K562 (cell line): ENCODE data around the gene TGM1. TPM values are rescaled to one million over a fixed set of nuclear protein-coding genes. Genes with fewer than 3 reads are reported as not detected.
A peak's percentile ranks its signal among the peaks of the same experiment; 100 is the strongest.

Source experiments
- GABPB1 ChIP-seq: sonication (generic); formaldehyde crosslinking; IDR thresholded peaks from 2 replicates; pipeline ENCODE4 v1.8.0; 2022; ENCODE audit warnings: mild to moderate bottlenecking, missing genetic modification reagents
- HLTF ChIP-seq: fragments of 450-650 bp; IDR thresholded peaks from 2 replicates; pipeline ENCODE4 v1.6.1; 2016
- HSF4 ChIP-seq: fragments of 250-450 bp; sonication (Bioruptor Pico); IDR thresholded peaks from 2 replicates; pipeline ENCODE4 v2.1.2; 2022; ENCODE audit warnings: mild to moderate bottlenecking, moderate library complexity, borderline replicate concordance
- MYC ChIP-seq, 2 experiments: fragments of 250-450 bp in 1 of 2; sonication (Bioruptor Pico) in 1 of 2; IDR thresholded peaks; 2 replicates each; pipeline versions ENCODE4 v1.5.1 to v1.6.1; 2012 to 2021; ENCODE audit warnings: low read depth in 2 of 2, borderline replicate concordance in 1 of 2, improper control_type of control experiment in 1 of 2, low read length in 1 of 2, mild to moderate bottlenecking in 1 of 2, moderate library complexity in 1 of 2
- PCBP2 ChIP-seq: fragments of 200-400 bp; formaldehyde crosslinking; IDR thresholded peaks from 2 replicates; pipeline ENCODE4 v1.6.1; 2018; ENCODE audit warnings: low read length, low read depth, mild to moderate bottlenecking, moderate library complexity; ENCODE audit not compliant: poor library complexity, severe bottlenecking
- RBBP5 ChIP-seq: fragments of 200-600 bp; sonication (generic); IDR thresholded peaks from 2 replicates; pipeline ENCODE4 v1.6.1; 2012; ENCODE audit warnings: borderline replicate concordance, mild to moderate bottlenecking, low read length, control low read depth, inconsistent platforms; ENCODE audit not compliant: insufficient read depth, poor library complexity, severe bottlenecking
- SNIP1 ChIP-seq: fragments of 450-650 bp; IDR thresholded peaks from 2 replicates; pipeline ENCODE4 v1.7.1; 2017; ENCODE audit warnings: low read depth, mild to moderate bottlenecking
- SNRNP70 ChIP-seq: fragments of 200-400 bp; formaldehyde crosslinking; optimal IDR thresholded peaks from 2 replicates; pipeline ENCODE3; 2017; ENCODE audit warnings: low read depth, low read length
- TBP ChIP-seq: optimal IDR thresholded peaks from 2 replicates; pipeline ENCODE3; 2011; ENCODE audit warnings: low read depth, low read length, improper control_type of control experiment
- TOE1 ChIP-seq, 2 experiments: fragments of 450-650 bp in 1 of 2; sonication (generic) in 1 of 2; formaldehyde crosslinking in 1 of 2; IDR thresholded peaks; 2 replicates each; pipeline versions ENCODE4 v1.7.1 to v1.8.0; 2016 to 2022; ENCODE audit warnings: borderline replicate concordance in 2 of 2, mild to moderate bottlenecking in 2 of 2, antibody characterized with exemption in 1 of 2, inconsistent platforms in 1 of 2, low read depth in 1 of 2, missing genetic modification reagents in 1 of 2, moderate library complexity in 1 of 2
- ZNF253 ChIP-seq: fragments of 250-450 bp; sonication (Bioruptor Pico); conservative IDR thresholded peaks from 2 replicates; pipeline ENCODE4 v1.6.1; 2021; ENCODE audit warnings: mild to moderate bottlenecking
- ZNF551 ChIP-seq: fragments of 250-450 bp; sonication (Bioruptor Pico); IDR thresholded peaks from 2 replicates; pipeline ENCODE4 v1.5.0; 2021; ENCODE audit warnings: mild to moderate bottlenecking, moderate library complexity
- ZNF561 ChIP-seq: fragments of 450-650 bp; formaldehyde crosslinking; conservative IDR thresholded peaks from 2 replicates; pipeline ENCODE4 v1.4.0; 2020; ENCODE audit warnings: mild to moderate bottlenecking, moderate library complexity
- polyA plus RNA-seq, 8 experiments: library from polyadenylated mRNA; depleted of rRNA in 4 of 8; stranded (reverse) in 5 of 8; unstranded in 3 of 8; fragments of >200 nt; fragmentation: Nextera tagmentation in 2 of 8; fragmentation: Illumina TruSeq in 1 of 8; extraction: Ambion mirVana in 2 of 8; extraction: Trizol in 1 of 8; gene quantifications; 2 replicates each; pipeline versions ENCODE4 v1.2.1 to v1.2.3, GENCODE V29; 2011 to 2014; ENCODE audit warnings: inconsistent platforms in 1 of 8, missing spikeins in 1 of 8
- total RNA-seq, 7 experiments: library from RNA; depleted of rRNA in 6 of 7; stranded (reverse); fragments of >200 nt in 6 of 7; fragmentation: Illumina TruSeq in 2 of 7; extraction: Trizol in 2 of 7; gene quantifications; 2 replicates each; pipeline versions ENCODE4 v1.2.1 to v1.2.3, GENCODE V29; 2011 to 2021; ENCODE audit warnings: low replicate concordance in 1 of 7
- TF ChIP-seq, protein P1 (sequence below), 2 experiments: fragments of 450-650 bp in 1 of 2; sonication (generic) in 1 of 2; formaldehyde crosslinking in 1 of 2; IDR thresholded peaks in 1 of 2; conservative IDR thresholded peaks in 1 of 2; 2 replicates each; pipeline versions ENCODE4 v1.6.1 to v1.8.1; 2016 to 2023; ENCODE audit warnings: mild to moderate bottlenecking in 2 of 2, moderate library complexity in 2 of 2, inconsistent platforms in 1 of 2, missing genetic modification reagents in 1 of 2
- TF ChIP-seq, protein P2 (sequence below), 2 experiments: fragments of 450-650 bp; IDR thresholded peaks; 2 replicates each; pipeline ENCODE4 v1.6.1; 2018; ENCODE audit warnings: mild to moderate bottlenecking in 2 of 2, low read depth in 1 of 2; ENCODE audit not compliant: partially characterized antibody in 2 of 2
- TF ChIP-seq, protein P3 (sequence below): fragments of 250-450 bp; sonication (Bioruptor Pico); IDR thresholded peaks from 2 replicates; pipeline ENCODE4 v1.5.1; 2021; ENCODE audit warnings: mild to moderate bottlenecking
- TF ChIP-seq, protein P4 (sequence below): fragments of 450-650 bp; IDR thresholded peaks from 2 replicates; pipeline ENCODE4 v1.6.1; 2016; ENCODE audit warnings: low read depth, mild to moderate bottlenecking, moderate library complexity

Gene TGM1
- total and polyA plus RNA-seq, 9 of the 15 experiments (the other 6 are each of a cell fraction or from before 2014, with no cell fraction given), result 0.13 to 4.4 (median 0.88) TPM

DNA sequence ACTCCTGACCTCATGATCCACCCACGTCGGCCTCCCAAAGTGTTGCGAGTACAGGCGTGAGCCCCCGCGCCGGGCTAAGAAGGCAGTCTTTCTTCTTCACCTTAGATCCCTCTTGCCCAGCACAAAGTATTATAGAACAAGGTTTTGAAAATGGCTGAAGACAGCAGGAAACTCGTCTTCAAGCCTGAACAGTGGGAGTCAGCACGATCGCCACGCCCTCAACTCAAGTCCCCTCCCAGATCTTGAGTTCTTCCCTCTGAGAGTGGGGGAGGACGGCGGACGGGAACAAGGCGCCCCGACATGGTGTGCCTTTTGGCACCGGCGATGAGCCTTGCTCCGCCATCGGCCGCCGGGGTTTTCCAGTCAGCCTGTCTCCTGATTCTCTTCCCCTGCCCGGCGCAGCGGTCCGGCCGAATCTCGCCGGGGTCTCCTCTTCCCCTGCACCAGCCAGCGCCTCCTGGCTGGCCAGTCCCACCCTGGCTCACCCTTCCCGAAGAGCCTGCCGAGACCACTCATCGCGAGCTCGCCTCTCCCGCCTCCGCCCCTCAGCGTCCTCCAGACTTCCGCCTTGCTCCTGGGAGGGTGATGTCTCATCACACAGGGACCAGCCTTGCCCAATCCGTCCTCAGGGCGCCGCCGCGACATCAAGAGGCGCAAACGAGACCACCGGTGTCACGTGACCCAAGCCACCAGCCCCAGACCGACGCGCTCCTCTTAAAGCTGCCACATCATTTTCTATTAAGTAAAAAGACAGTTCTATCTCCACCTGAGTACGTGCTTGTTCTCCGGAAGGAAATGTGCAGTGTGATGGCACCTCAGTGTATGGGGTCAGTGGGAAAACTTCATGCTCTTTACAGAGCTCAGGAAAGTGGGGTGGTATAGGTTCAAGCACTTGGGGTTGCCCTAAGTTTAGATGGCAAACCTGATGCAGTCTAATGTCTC is 49.8 kb downstream of the TGM1 start, which contains the start of gene CHMP4A (continued):
- peak; percentile 64 for TF ChIP-seq RBBP5
- peak; percentile 78 for TF ChIP-seq GABPB1 (CRISPR knock-in tag)
- TF ChIP-seq, protein P1, sequence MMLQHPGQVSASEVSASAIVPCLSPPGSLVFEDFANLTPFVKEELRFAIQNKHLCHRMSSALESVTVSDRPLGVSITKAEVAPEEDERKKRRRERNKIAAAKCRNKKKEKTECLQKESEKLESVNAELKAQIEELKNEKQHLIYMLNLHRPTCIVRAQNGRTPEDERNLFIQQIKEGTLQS (IDR thresholded peaks at IDR 0.05), result 0 out of 2 replicates have a peak, but pooled peaks have one; percentile 33
- TF ChIP-seq, protein P1 (CRISPR knock-in tag; conservative IDR thresholded peaks at IDR 0.05), result no peak
- TF ChIP-seq MYC (IDR thresholded peaks at IDR 0.05; ENCODE audit: low read depth, low read length), result no peak
- TF ChIP-seq MYC (CRISPR knock-in tag; IDR thresholded peaks at IDR 0.05; ENCODE audit: borderline replicate concordance, low read depth), result peak; percentile 21; the same call in 1 of the 2 replicates
- no peak for TF ChIP-seq ZNF561 (CRISPR knock-in tag)
- TF ChIP-seq, protein P2, sequence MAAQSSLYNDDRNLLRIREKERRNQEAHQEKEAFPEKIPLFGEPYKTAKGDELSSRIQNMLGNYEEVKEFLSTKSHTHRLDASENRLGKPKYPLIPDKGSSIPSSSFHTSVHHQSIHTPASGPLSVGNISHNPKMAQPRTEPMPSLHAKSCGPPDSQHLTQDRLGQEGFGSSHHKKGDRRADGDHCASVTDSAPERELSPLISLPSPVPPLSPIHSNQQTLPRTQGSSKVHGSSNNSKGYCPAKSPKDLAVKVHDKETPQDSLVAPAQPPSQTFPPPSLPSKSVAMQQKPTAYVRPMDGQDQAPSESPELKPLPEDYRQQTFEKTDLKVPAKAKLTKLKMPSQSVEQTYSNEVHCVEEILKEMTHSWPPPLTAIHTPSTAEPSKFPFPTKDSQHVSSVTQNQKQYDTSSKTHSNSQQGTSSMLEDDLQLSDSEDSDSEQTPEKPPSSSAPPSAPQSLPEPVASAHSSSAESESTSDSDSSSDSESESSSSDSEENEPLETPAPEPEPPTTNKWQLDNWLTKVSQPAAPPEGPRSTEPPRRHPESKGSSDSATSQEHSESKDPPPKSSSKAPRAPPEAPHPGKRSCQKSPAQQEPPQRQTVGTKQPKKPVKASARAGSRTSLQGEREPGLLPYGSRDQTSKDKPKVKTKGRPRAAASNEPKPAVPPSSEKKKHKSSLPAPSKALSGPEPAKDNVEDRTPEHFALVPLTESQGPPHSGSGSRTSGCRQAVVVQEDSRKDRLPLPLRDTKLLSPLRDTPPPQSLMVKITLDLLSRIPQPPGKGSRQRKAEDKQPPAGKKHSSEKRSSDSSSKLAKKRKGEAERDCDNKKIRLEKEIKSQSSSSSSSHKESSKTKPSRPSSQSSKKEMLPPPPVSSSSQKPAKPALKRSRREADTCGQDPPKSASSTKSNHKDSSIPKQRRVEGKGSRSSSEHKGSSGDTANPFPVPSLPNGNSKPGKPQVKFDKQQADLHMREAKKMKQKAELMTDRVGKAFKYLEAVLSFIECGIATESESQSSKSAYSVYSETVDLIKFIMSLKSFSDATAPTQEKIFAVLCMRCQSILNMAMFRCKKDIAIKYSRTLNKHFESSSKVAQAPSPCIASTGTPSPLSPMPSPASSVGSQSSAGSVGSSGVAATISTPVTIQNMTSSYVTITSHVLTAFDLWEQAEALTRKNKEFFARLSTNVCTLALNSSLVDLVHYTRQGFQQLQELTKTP (IDR thresholded peaks at IDR 0.05; ENCODE audit: low read depth in 1 of 2, partially characterized antibody in 2 of 2), result no peak
- TF ChIP-seq, protein P3, sequence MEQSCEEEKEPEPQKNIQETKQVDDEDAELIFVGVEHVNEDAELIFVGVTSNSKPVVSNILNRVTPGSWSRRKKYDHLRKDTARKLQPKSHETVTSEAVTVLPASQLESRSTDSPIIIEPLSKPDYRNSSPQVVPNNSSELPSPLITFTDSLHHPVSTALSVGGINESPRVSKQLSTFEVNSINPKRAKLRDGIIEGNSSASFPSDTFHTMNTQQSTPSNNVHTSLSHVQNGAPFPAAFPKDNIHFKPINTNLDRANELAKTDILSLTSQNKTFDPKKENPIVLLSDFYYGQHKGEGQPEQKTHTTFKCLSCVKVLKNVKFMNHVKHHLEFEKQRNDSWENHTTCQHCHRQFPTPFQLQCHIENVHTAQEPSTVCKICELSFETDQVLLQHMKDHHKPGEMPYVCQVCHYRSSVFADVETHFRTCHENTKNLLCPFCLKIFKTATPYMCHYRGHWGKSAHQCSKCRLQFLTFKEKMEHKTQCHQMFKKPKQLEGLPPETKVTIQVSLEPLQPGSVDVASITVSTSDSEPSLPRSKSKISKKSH (CRISPR knock-in tag), result 0 out of 2 replicates have a peak, but pooled peaks have one; percentile 9
- TF ChIP-seq ZNF551 (CRISPR knock-in tag), result no peak
- TF ChIP-seq HLTF, result no peak
- TF ChIP-seq TBP, result peak; percentile 61
- no peak for TF ChIP-seq ZNF253 (CRISPR knock-in tag)
- no peak for TF ChIP-seq HSF4 (CRISPR knock-in tag)
- TF ChIP-seq, protein P4, sequence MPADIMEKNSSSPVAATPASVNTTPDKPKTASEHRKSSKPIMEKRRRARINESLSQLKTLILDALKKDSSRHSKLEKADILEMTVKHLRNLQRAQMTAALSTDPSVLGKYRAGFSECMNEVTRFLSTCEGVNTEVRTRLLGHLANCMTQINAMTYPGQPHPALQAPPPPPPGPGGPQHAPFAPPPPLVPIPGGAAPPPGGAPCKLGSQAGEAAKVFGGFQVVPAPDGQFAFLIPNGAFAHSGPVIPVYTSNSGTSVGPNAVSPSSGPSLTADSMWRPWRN, result no peak
- no peak for TF ChIP-seq SNIP1
- TF ChIP-seq SNRNP70, result no peak
- TF ChIP-seq PCBP2, result no peak
- peak; percentile 100 for TF ChIP-seq TOE1 (IDR thresholded peaks at IDR 0.05; ENCODE audit: borderline replicate concordance)
- TF ChIP-seq TOE1 (CRISPR knock-in tag; IDR thresholded peaks at IDR 0.05; ENCODE audit: borderline replicate concordance, low read depth), result no peak
